ENCODE results near the gene CCSER1.
"Not testable (repeated sequence)": the region's sequence is repeated elsewhere in the genome, so short reads cannot be mapped to it uniquely, and the experiment has no call there.

CCSER1 gene

GRCh38 chr4:91222014-91222413, 1094.8 kb downstream of the CCSER1 start:
- no peak for DNase-seq

- DNase-seq = no peak
These were observed 1099.7 kb downstream of the CCSER1 start for GRCh38 chr4:91226867-91227266.

DNA sequence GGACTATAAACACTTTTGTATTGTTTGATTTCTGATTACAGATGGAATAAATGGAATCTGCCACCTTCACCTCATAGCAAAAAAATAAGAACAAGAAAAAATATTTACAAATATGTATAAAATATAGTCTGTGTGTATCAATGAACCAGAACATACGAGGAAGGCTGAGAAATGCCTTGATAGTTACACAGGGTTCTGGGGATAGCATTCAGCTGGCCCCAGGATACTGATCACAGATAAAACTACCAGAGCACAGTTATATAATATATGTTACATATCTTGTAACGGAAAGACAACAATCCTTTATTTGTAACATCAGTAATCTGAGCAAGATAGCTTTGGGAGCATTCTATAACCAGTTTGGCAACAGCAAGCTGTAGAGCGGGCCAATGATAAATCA, 1101.5 kb downstream of the CCSER1 start:
- no peak for DNase-seq

- no peak for DNase-seq
These were observed 1106.0 kb downstream of the CCSER1 start for GRCh38 chr4:91233164-91233563.

GRCh38 chr4:91243132-91243531, 1115.9 kb downstream of the CCSER1 start:
- DNase-seq = no peak

DNA sequence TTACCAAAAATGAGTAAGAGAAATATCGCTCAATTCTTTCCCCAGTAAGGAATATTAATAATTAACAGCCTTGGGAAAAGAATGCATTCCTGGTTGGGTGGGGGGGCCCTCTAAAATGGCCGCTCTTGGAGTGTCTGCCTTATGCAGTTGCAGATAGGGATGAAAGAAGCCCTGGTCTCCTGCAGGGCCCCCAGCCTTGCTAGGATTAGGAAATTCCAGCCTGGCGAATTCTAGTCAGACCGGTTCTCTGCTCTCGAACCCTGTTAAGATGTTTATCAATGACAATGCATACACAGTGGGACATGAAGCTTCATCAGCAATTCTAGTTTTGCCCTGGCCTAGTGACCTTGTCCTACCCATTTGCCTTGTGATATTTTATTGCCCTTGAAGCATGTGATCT, 1128.8 kb downstream of the CCSER1 start:
- DNase-seq = no peak

GRCh38 chr4:91256751-91257150, 1129.6 kb downstream of the CCSER1 start:
- DNase-seq = no peak

GRCh38 chr4:91257721-91258120, 1130.5 kb downstream of the CCSER1 start:
- no peak for DNase-seq

GRCh38 chr4:91258326-91258725, 1131.1 kb downstream of the CCSER1 start:
- DNase-seq = no peak

DNA sequence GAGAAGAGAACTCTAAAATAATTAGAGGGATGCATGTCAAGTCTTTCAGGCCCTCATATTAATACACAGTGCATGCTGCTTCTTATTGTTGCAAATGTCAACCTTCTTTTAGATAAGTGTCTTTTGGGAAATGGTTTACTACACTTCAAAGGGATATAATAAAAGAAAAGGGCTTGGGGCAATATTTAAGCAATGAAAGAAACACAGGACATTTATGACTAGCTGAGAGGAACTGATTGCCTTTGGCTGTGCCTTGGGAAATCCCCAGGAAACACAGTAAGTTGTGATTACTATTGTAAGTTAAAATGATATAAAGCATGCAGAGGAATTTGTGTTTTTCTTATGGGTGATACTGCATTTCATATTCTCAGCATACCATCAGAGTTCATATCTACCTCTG, 1140.3 kb downstream of the CCSER1 start:
- DNase-seq = no peak

DNA sequence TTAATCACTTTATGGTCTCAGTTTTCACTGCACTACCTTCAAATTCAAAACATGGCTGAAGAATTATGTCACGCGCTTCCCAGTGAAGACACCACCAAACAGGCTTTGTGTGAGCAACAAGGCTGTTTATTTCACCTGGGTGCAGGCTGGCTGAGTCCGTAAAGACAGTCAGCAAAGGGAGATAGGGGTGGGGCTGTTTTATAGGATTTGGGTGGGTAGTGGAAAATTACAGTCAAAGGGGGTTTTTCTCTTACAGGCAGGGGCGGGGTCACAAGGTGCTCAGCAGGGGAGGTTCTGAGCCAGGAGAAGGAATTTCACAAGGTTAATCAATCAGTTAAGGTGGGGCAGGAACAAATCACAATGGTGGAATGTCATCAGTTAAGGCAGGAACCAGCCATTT, 1141.3 kb downstream of the CCSER1 start:
- DNase-seq = not testable (repeated sequence)

- DNase-seq = no peak
These were observed 1141.7 kb downstream of the CCSER1 start for GRCh38 chr4:91268913-91269312.

GRCh38 chr4:91279899-91280298, 1152.7 kb downstream of the CCSER1 start:
- DNase-seq = no peak

GRCh38 chr4:91280551-91281290, 1153.5 kb downstream of the CCSER1 start:
- no peak for DNase-seq

GRCh38 chr4:91282217-91282616, 1155.0 kb downstream of the CCSER1 start:
- DNase-seq = no peak

DNA sequence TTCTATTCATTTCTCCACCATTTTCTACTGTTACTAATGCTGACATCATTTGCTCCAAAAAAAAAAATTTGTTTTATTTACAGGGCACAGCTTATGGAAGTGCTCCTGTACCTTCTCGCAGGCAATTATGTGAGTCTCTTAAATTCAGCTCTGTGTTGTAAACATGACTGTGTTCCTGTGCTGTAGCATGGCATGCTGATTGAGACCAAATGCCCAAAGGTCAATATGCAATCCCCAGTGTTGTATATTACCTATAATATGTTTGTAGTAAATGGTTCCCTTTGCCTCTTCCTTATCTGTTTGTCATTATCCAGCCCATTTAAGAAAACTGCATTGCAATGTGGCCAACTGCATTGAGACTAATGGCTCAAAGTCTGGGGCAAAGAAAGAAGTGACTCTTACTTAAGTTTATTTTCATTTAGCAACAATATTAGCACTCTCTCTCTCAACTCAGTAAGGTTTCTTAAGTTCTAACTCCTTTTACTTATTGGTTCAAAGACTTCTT, 1156.6 kb downstream of the CCSER1 start:
- no peak for DNase-seq

DNA sequence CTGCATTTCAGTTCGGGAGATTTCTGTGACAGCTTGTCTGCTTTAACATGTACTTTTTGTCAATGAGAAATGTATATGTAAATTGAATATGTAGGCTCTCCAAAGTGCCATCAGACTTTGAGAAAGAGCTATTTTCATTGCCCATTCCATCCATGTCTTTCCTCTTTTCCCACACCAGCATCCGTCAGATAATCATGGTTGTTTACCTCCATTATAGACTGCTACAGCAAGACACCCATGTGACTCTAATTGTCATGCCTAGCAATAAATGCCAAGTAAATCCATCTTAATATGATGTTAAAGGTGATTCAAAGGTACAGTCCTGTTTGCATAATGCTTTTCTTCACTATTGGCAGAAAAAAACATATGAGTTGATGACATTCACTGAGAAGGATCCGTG, 1157.3 kb downstream of the CCSER1 start:
- DNase-seq = no peak

GRCh38 chr4:91285487-91285886, 1158.3 kb downstream of the CCSER1 start:
- DNase-seq = no peak

DNA sequence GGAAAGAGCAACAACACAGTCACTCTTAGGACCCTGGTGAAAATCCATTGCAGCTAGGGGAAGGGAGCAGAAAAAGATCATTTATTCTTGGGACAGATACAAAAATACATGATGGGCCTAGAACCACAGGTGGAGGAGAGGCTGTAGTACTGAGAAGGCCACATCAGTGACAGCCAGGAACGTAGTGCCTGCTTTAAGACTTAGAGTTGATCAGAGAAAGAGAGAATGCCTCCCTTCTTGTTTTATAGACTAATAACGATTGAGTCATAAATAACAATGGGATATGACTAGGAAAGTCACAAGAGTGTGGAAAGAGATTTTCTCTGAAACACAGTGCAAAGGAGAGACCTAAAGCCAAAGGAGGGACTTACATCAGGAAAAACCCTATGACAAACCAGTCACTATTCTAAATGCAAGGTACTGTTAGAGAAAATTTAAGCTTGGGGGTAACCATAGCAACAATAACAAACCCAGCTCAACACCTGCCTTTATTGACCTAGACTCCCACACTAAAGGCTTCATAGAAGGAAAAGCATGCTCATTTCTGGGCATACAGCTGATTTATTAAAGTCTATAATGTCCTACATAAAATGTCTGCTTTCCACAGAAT, 1161.6 kb downstream of the CCSER1 start:
- DNase-seq = no peak

- no peak for DNase-seq
These were observed 1171.0 kb downstream of the CCSER1 start for GRCh38 chr4:91298156-91298700.

GRCh38 chr4:91298824-91299223, 1171.6 kb downstream of the CCSER1 start:
- DNase-seq = no peak

DNA sequence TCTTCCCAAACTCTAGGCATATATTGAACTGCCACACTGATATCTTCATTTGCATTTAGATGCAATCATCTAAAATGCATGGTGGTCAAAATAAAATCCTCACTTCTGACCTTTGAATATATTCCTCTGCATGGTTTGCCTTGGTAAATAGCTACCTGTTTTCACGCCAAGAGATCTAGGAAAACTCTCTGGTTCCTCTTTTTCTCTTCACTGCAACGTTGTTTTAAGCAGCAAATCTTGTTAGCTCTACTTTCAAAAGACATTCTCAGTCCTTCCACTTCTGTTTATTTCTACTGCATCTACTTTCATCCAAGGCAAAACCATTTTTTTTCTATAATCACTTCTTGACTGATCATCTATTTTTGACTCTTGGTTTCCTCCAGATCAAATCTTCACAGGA, 1174.9 kb downstream of the CCSER1 start:
- no peak for DNase-seq

GRCh38 chr4:91304292-91304691, 1177.1 kb downstream of the CCSER1 start:
- DNase-seq = no peak

DNA sequence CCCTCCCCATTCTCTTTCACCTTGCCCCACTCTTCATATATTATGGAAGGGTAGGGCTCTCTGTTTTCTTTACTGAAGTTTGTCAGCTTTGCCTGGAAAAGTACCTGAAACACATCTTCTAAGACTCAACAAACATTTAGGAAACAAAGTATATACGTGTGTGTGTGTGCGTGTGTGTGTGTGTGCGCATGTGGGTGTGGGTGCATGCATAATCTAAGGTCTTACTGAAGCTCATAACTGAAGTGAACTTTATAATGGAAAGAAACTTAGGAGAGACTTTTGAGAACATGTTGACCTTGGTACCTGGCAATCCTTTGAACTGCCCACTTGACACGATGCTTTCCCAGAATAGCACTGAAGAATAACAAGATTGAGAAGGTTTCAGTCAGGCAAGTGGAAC, 1190.2 kb downstream of the CCSER1 start:
- DNase-seq = no peak
